Loucy (cell line): ENCODE measurements around the gene UPK3B.
"Not testable (repeated sequence)": the region's sequence is repeated elsewhere in the genome, so short reads cannot be mapped to it uniquely, and the experiment has no call there.

Experiments
- H2AFZ ChIP-seq: fragments of 200-600 bp; sonication (generic); 2 replicates; pipeline ENCODE4 v1.6.0; 2016; ENCODE audit warnings: antibody characterized with exemption, mild to moderate bottlenecking, low read length, moderate library complexity
- H3F3A ChIP-seq: fragments of 200-600 bp; 2 replicates; pipeline ENCODE4 v1.6.0; 2016; ENCODE audit warnings: antibody characterized with exemption, low read depth, mild to moderate bottlenecking
- H3K27me3 ChIP-seq: fragments of 200-600 bp; sonication (generic); 2 replicates; pipeline ENCODE4 v1.6.1; 2014; ENCODE audit warnings: low read length, mild to moderate bottlenecking; ENCODE audit not compliant: insufficient read depth, poor library complexity, severe bottlenecking
- H3K36me3 ChIP-seq: fragments of 200-600 bp; sonication (generic); 2 replicates; pipeline ENCODE4 v1.6.1; 2016; ENCODE audit warnings: low read length; ENCODE audit not compliant: insufficient read depth
- H3K4me1 ChIP-seq: fragments of 200-600 bp; sonication (generic); 2 replicates; pipeline ENCODE4 v1.5.1; 2014; ENCODE audit warnings: low read length, mild to moderate bottlenecking; ENCODE audit not compliant: insufficient read depth, poor library complexity, severe bottlenecking
- H3K4me2 ChIP-seq: fragments of 200-600 bp; sonication (generic); 2 replicates; pipeline ENCODE4 v1.6.0; 2014; ENCODE audit warnings: antibody characterized with exemption, low read length, low read depth, mild to moderate bottlenecking; ENCODE audit not compliant: poor library complexity, severe bottlenecking
- H3K4me3 ChIP-seq: fragments of 200-600 bp; sonication (generic); 2 replicates; pipeline ENCODE4 v1.5.1; 2014; ENCODE audit warnings: low read length, mild to moderate bottlenecking, mixed read lengths; ENCODE audit not compliant: poor library complexity, severe bottlenecking
- H3K79me2 ChIP-seq: fragments of 200-600 bp; sonication (generic); 2 replicates; pipeline ENCODE4 v1.6.1; 2014; ENCODE audit warnings: low read length; ENCODE audit not compliant: insufficient read depth
- H3K9ac ChIP-seq: fragments of 200-600 bp; sonication (generic); 2 replicates; pipeline ENCODE4 v1.6.0; 2014; ENCODE audit warnings: mild to moderate bottlenecking, low read depth, low read length, moderate library complexity; ENCODE audit not compliant: poor library complexity, severe bottlenecking
- H3K9me2 ChIP-seq: fragments of 200-600 bp; sonication (generic); replicated peaks from 2 replicates; pipeline ENCODE4 v1.6.1; 2016; ENCODE audit warnings: low read depth, low read length, mixed read lengths
- H3K9me3 ChIP-seq: fragments of 200-600 bp; sonication (generic); 2 replicates; pipeline ENCODE4 v1.6.1; 2014; ENCODE audit warnings: mild to moderate bottlenecking, antibody characterized with exemption, low read length, low read depth; ENCODE audit not compliant: insufficient read depth
- H4K20me1 ChIP-seq: fragments of 200-600 bp; sonication (generic); 2 replicates; pipeline ENCODE4 v1.6.0; 2014; ENCODE audit warnings: antibody characterized with exemption, low read length, mild to moderate bottlenecking; ENCODE audit not compliant: insufficient read depth, poor library complexity, severe bottlenecking
- CTCF ChIP-seq: fragments of 200-600 bp; sonication (generic); conservative IDR thresholded peaks from 2 replicates; pipeline ENCODE4 v1.5.1; 2014; ENCODE audit warnings: mild to moderate bottlenecking, antibody characterized with exemption, low read length
- EZH2phosphoT487 ChIP-seq: fragments of 200-600 bp; IDR thresholded peaks from 2 replicates; pipeline ENCODE4 v1.6.1; 2018; ENCODE audit warnings: antibody characterized with exemption, mild to moderate bottlenecking, moderate library complexity, borderline replicate concordance

The UPK3B gene

GRCh38 chr7:76509931-76510877 is at the start of gene UPK3B:
Gene UPK3B (plus strand): TSS chr7:76510552. CDS start chr7:76510653, 101 bp downstream.
- Histone ChIP-seq H3K9ac (no peak within 1 kb of the TSS), H3K9me3 (no peaks in the 10 kb centered on the region), H3K4me3 (no peak within 1 kb of the TSS), H3K36me3 (peaks cover 5% of the 10 kb centered on the region; the same call in 1 of the 2 replicates), H4K20me1 (no peaks in the 10 kb centered on the region), H3K9me2 (no peaks in the 10 kb centered on the region), H2AFZ (no peak within 1 kb of the TSS), H3K4me2 (no peak within 1 kb of the TSS), H3K79me2 (no peaks in the 10 kb centered on the region), H3F3A (no peaks in the 10 kb centered on the region), H3K27me3 (no peaks in the 10 kb centered on the region), H3K4me1 (peaks cover 2% of the 10 kb centered on the region)
- TF ChIP-seq CTCF, result no peak
- TF ChIP-seq EZH2phosphoT487, result no peak

- not testable (repeated sequence) for H2AFZ ChIP-seq, H3F3A ChIP-seq, H3K4me2 ChIP-seq, H3K36me3 ChIP-seq, H3K4me3 ChIP-seq, H3K9ac ChIP-seq, H3K4me1 ChIP-seq, H3K27me3 ChIP-seq, H3K79me2 ChIP-seq, H3K9me3 ChIP-seq, H4K20me1 ChIP-seq, H3K9me2 ChIP-seq
Observed at GRCh38 chr7:76460767-76461166, 49.6 kb upstream of the UPK3B start.

DNA sequence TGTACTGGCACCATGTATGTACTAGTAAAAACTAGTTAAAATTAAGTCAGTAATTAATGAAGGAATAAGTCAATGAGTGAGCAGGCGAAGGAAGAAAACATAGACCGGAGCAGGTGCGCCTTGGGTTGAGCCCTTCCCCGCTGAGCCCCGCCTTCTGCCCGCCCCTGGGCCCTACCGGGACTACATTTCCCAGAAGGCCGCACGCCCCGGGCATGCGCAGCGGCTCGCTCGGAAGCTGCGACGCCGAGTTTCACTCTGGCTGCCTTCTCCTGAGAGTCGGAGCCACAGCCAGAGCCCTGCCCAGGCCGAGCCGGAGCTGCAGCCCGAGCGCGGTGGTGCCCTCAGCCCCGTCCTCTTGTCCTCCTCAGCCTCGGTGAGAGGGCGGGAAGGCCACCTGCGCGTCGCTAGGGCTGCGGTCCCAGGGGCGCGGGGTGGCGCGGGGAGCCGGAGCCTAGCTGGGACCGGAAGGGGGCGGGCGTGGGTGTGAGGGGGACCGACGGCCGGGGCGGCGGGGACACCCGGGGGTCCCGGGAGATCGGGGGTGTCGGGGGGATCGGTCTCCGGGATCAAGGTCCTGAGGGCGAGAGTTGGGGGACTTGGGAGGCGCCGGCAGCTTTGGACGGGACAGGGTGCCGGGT is 48.8 kb upstream of the UPK3B start, which contains the start of gene DTX2:
TSS of gene DTX2 (plus strand) at position 246 of the 638 bp plus-strand sequence. CDS start 18,801 bp downstream, outside the sequence.
- H3K79me2 ChIP-seq, H3K4me2 ChIP-seq: not testable (repeated sequence)
- peak within 1 kb of the TSS; percentile 62 for H3K4me3 ChIP-seq

GRCh38 chr7:76462271-76462882 is 48.0 kb upstream of the UPK3B start:
- not testable (repeated sequence) for H3K4me3 ChIP-seq, H3K9me3 ChIP-seq, H4K20me1 ChIP-seq, H3K4me1 ChIP-seq, H3K79me2 ChIP-seq, H3K27me3 ChIP-seq, H2AFZ ChIP-seq, H3K4me2 ChIP-seq, H3F3A ChIP-seq, H3K36me3 ChIP-seq, H3K9ac ChIP-seq, H3K9me2 ChIP-seq

More for the DNA sequence above, 48.8 kb upstream of the UPK3B start, which contains the start of gene DTX2:
- not testable (repeated sequence) for H3K4me1 ChIP-seq, H4K20me1 ChIP-seq, H2AFZ ChIP-seq, H3K9ac ChIP-seq, H3F3A ChIP-seq, H3K27me3 ChIP-seq, H3K9me3 ChIP-seq, H3K36me3 ChIP-seq, H3K9me2 ChIP-seq

DNA sequence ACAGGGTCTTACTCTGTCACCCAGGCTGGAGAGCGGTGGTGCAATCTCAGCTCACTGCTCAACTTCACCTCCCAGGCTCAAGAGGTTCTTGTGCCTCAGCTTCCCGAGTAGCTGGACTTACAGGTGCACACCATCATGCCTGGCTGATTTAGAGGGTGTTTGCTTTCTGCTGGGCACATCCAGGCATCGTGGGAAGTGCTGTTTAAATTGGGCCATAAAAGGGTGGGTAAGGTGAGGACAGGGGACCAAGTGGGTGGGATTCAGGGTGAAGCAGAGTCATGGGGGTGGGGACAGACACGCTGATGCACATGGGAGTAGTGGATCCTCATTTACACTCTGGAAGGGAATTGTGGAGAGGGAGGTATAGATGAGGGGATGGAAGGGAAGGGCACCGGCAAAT is 45.4 kb upstream of the UPK3B start:
- H4K20me1 ChIP-seq, H3K9me2 ChIP-seq, H3K4me3 ChIP-seq, H3K9me3 ChIP-seq, H3F3A ChIP-seq, H3K36me3 ChIP-seq, H3K9ac ChIP-seq, H3K27me3 ChIP-seq, H3K4me1 ChIP-seq, H2AFZ ChIP-seq, H3K4me2 ChIP-seq, H3K79me2 ChIP-seq: not testable (repeated sequence)

DNA sequence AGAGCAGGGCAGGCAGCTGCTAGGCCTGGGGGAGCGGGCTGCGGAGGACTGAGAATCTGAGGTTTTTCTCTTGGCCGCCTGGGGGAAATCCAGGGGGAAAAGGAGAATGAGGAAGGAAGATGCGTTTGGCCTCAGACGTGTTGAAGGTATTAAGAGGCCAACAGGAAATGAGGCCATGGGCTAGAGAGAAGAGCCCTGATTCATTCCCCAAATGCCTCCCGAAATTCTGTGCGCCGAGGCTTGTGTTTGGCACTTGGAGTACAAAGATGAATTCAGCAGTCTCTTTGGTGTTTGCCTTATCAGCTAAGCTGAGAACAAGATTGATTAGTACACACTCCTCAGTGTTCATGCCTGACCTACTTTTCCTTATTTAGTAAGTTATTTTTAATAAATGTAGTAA is 44.4 kb upstream of the UPK3B start:
- not testable (repeated sequence) for H3K9me3 ChIP-seq, H3K4me2 ChIP-seq, H3K4me3 ChIP-seq, H4K20me1 ChIP-seq, H3K4me1 ChIP-seq, H3K36me3 ChIP-seq, H2AFZ ChIP-seq, H3K9ac ChIP-seq, H3F3A ChIP-seq, H3K9me2 ChIP-seq, H3K79me2 ChIP-seq, H3K27me3 ChIP-seq
